ENCODE measurements around the gene AMACR. TPM values are rescaled to one million over a fixed set of nuclear protein-coding genes. Genes with fewer than 3 reads are reported as not detected.

Gene AMACR
- total RNA-seq (2022), result 9.1 and 10.7 TPM in 2 replicates
- percentile 46 among the genes with signal in this experiment for Bru-seq, nascent RNA
- BruChase-seq, experiment 1, labeled RNA remaining after a 6-hour chase, result percentile 67 among the genes with signal in this experiment
- percentile 59 among the genes with signal in this experiment for BruChase-seq, experiment 2, labeled RNA remaining after a 2-hour chase
- long read RNA-seq, full-length matches to known transcripts, result 18 of 23 reads
- long read RNA-seq, partial matches to known transcripts, result 5 of 23 reads
- long read RNA-seq, other reads (novel, unspliced or antisense), result 0 of 23 reads

GRCh38 chr5:34007621-34008600 lies at the start of gene AMACR:
Gene AMACR, minus strand, starts transcription at chr5:34008050. Its CDS starts 31 bp downstream, at chr5:34008019.
- Mint-ChIP-seq H3K9me3 (ENCODE audit: low read depth, unreplicated experiment) (no peaks in the 10 kb centered on the region), H3K27ac (ENCODE audit: unreplicated experiment) (peak within 1 kb of the TSS; percentile 51), H3K36me3 (ENCODE audit: insufficient read depth, unreplicated experiment) (peaks cover 22% of the 10 kb centered on the region), H3K4me3 (ENCODE audit: low read depth, unreplicated experiment) (peak within 1 kb of the TSS; percentile 81), H3K27me3 (ENCODE audit: unreplicated experiment) (no peaks in the 10 kb centered on the region), H3K4me1 (ENCODE audit: low read depth, unreplicated experiment) (peaks cover 32% of the 10 kb centered on the region)
- intact Hi-C loops (cut with micrococcal nuclease; ENCODE audit: unreplicated experiment), result no loop called here
- CTCF ChIA-PET, result interaction anchor here (0.7 to 1.3 kb wide), 4 partner anchors 11 to 879 kb away, joined by 3 to 5 read pairs (median 4); no protein-coding TSS in a partner anchor
- DNase-seq, result peak; percentile 93
- BruUV-seq (replicated peaks), result no TSS peak
- no peak for TF ChIP-seq CTCF (IDR thresholded peaks at IDR 0.05; ENCODE audit: unreplicated experiment)

- no TSS peak for BruUV-seq (replicated peaks)
- Mint-ChIP-seq H3K4me1 (ENCODE audit: low read depth, unreplicated experiment) (no peaks in the 10 kb centered on the region), H3K4me3 (ENCODE audit: low read depth, unreplicated experiment) (no peak overlapping the region), H3K27ac (ENCODE audit: unreplicated experiment) (no peak overlapping the region), H3K36me3 (ENCODE audit: insufficient read depth, unreplicated experiment) (no peaks in the 10 kb centered on the region), H3K27me3 (ENCODE audit: unreplicated experiment) (no peaks in the 10 kb centered on the region), H3K9me3 (ENCODE audit: low read depth, unreplicated experiment) (no peaks in the 10 kb centered on the region)
- TF ChIP-seq CTCF (IDR thresholded peaks at IDR 0.05; ENCODE audit: unreplicated experiment), result no peak
- no peak for DNase-seq
- intact Hi-C loops (cut with micrococcal nuclease; ENCODE audit: unreplicated experiment), result no loop called here
- CTCF ChIA-PET, result no interaction called here
These were observed 49.7 kb upstream of the AMACR start for GRCh38 chr5:34057569-34057968.

- H3K27ac Mint-ChIP-seq (ENCODE audit: unreplicated experiment), result no peak overlapping the region
- no peaks in the 10 kb centered on the region for H3K9me3 Mint-ChIP-seq (ENCODE audit: low read depth, unreplicated experiment)
- H3K4me1 Mint-ChIP-seq (ENCODE audit: low read depth, unreplicated experiment), result no peaks in the 10 kb centered on the region
- DNase-seq, result no peak
- no peak for TF ChIP-seq CTCF (IDR thresholded peaks at IDR 0.05; ENCODE audit: unreplicated experiment)
- CTCF ChIA-PET, result no interaction called here
- intact Hi-C loops (cut with micrococcal nuclease; ENCODE audit: unreplicated experiment), result no loop called here
- BruUV-seq (replicated peaks), result no TSS peak
- H3K4me3 Mint-ChIP-seq (ENCODE audit: low read depth, unreplicated experiment), result no peak overlapping the region
- no peaks in the 10 kb centered on the region for H3K27me3 Mint-ChIP-seq (ENCODE audit: unreplicated experiment)
- H3K36me3 Mint-ChIP-seq (ENCODE audit: insufficient read depth, unreplicated experiment), result no peaks in the 10 kb centered on the region
These were observed 49.3 kb upstream of the AMACR start for GRCh38 chr5:34057118-34057517.

- CTCF ChIA-PET, result no interaction called here
- Mint-ChIP-seq H3K36me3 (ENCODE audit: insufficient read depth, unreplicated experiment) (no peaks in the 10 kb centered on the region), H3K4me3 (ENCODE audit: low read depth, unreplicated experiment) (no peak overlapping the region), H3K4me1 (ENCODE audit: low read depth, unreplicated experiment) (no peaks in the 10 kb centered on the region), H3K9me3 (ENCODE audit: low read depth, unreplicated experiment) (no peaks in the 10 kb centered on the region), H3K27ac (ENCODE audit: unreplicated experiment) (no peak overlapping the region), H3K27me3 (ENCODE audit: unreplicated experiment) (no peaks in the 10 kb centered on the region)
- BruUV-seq (replicated peaks), result no TSS peak
- no peak for DNase-seq
- intact Hi-C loops (cut with micrococcal nuclease; ENCODE audit: unreplicated experiment), result no loop called here
- no peak for TF ChIP-seq CTCF (IDR thresholded peaks at IDR 0.05; ENCODE audit: unreplicated experiment)
These were observed 47.8 kb upstream of the AMACR start for GRCh38 chr5:34055667-34056066.

Data from Calu3 (cell line).